Measurements from ENCODE around the gene VSNL1.

The VSNL1 gene

GRCh38 chr2:17672583-17673317 lies 132.3 kb downstream of the VSNL1 start:
- DNase-seq, result no peak
- intact Hi-C loops (cut with DNase I), result no loop called here

GRCh38 chr2:17674817-17675216 lies 134.3 kb downstream of the VSNL1 start:
- intact Hi-C loops (cut with DNase I), result no loop called here

GRCh38 chr2:17680119-17680518 lies 139.6 kb downstream of the VSNL1 start:
- no peak for DNase-seq
- intact Hi-C loops (cut with DNase I), result no loop called here

More at GRCh38 chr2:17674817-17675216, 134.3 kb downstream of the VSNL1 start:
- DNase-seq, result no peak

- intact Hi-C loops (cut with DNase I), result no loop called here
- DNase-seq, result no peak
Observed at GRCh38 chr2:17682098-17682857, 141.8 kb downstream of the VSNL1 start.

GRCh38 chr2:17683981-17684380 lies 143.5 kb downstream of the VSNL1 start:
- intact Hi-C loops (cut with DNase I), result no loop called here
- no peak for DNase-seq

- intact Hi-C loops (cut with DNase I), result no loop called here
- DNase-seq, result no peak
Observed at GRCh38 chr2:17688600-17688999, 148.1 kb downstream of the VSNL1 start.

GRCh38 chr2:17689010-17689409 lies 148.5 kb downstream of the VSNL1 start:
- intact Hi-C loops (cut with DNase I), result no loop called here
- no peak for DNase-seq

- intact Hi-C loops (cut with DNase I), result no loop called here
- DNase-seq, result no peak
Observed at GRCh38 chr2:17690776-17691175, 150.3 kb downstream of the VSNL1 start.

Data from posterior cingulate gyrus (tissue), 11 donors.